NCI-H146 (cell line): Measurements from ENCODE around the gene ADIPOR1.
A peak's percentile ranks its signal among the peaks of the same experiment; 100 is the strongest.

Experiments
- DNase-seq: peaks from one replicate; lab custom pipeline; 2025; lab: John Stamatoyannopoulos, UW

ADIPOR1 gene

GRCh38 chr1:202968895-202969295 is 10.8 kb upstream of the ADIPOR1 start:
- DNase-seq: peak; percentile 63

GRCh38 chr1:202968351-202968750 is 10.2 kb upstream of the ADIPOR1 start:
- no peak for DNase-seq

GRCh38 chr1:202967684-202968281 is 9.7 kb upstream of the ADIPOR1 start:
- peak; percentile 50 for DNase-seq

- no peak for DNase-seq
Observed at GRCh38 chr1:202966006-202966898, 8.1 kb upstream of the ADIPOR1 start.

- DNase-seq: no peak
Observed at GRCh38 chr1:202965422-202965821, 7.3 kb upstream of the ADIPOR1 start.

- DNase-seq: peak; percentile 97
Observed at GRCh38 chr1:202964791-202965410, 6.8 kb upstream of the ADIPOR1 start.

GRCh38 chr1:202961220-202961880 is 3.2 kb upstream of the ADIPOR1 start:
- DNase-seq: no peak

- DNase-seq: no peak
Observed at GRCh38 chr1:202959276-202959620, 1.1 kb upstream of the ADIPOR1 start.

GRCh38 chr1:202958544-202959275 is 598 bp upstream of the ADIPOR1 start:
- no peak for DNase-seq

- DNase-seq: no peak
Observed at GRCh38 chr1:202956969-202957368, 1.1 kb downstream of the ADIPOR1 start.

GRCh38 chr1:202954057-202954745 is 3.9 kb downstream of the ADIPOR1 start:
- no peak for DNase-seq

GRCh38 chr1:202953392-202953791 is 4.7 kb downstream of the ADIPOR1 start:
- DNase-seq: no peak

GRCh38 chr1:202952818-202953217 is 5.3 kb downstream of the ADIPOR1 start:
- DNase-seq: no peak

GRCh38 chr1:202952099-202952498 is 6.0 kb downstream of the ADIPOR1 start:
- DNase-seq: no peak

- no peak for DNase-seq
Observed at GRCh38 chr1:202951437-202951836, 6.7 kb downstream of the ADIPOR1 start.

- no peak for DNase-seq
Observed at GRCh38 chr1:202945483-202945882, 12.6 kb downstream of the ADIPOR1 start.

GRCh38 chr1:202944438-202944921 is 13.6 kb downstream of the ADIPOR1 start:
- DNase-seq: no peak

- DNase-seq: no peak
Observed at GRCh38 chr1:202942426-202942825, 15.7 kb downstream of the ADIPOR1 start.

GRCh38 chr1:202941372-202941771 is 16.7 kb downstream of the ADIPOR1 start:
- DNase-seq: no peak

- no peak for DNase-seq
Observed at GRCh38 chr1:202940561-202940960, 17.6 kb downstream of the ADIPOR1 start.

- DNase-seq: peak; percentile 5
Observed at GRCh38 chr1:202938287-202938925, 19.7 kb downstream of the ADIPOR1 start.
